ENCODE measurements around the gene GPSM1. TPM values are rescaled to one million over a fixed set of nuclear protein-coding genes. Genes with fewer than 3 reads are reported as not detected.

GPSM1 gene
- total and polyA plus RNA-seq, 7 experiments from 2014 or later = 0.87 to 11.5 (median 8.4) TPM

GRCh38 chr9:136376457-136376856, 49.1 kb downstream of the GPSM1 start:
- H3K4me1 ChIP-seq (ENCODE audit: control insufficient read depth in 2 of 2, insufficient read depth in 2 of 2, low read length in 2 of 2) = no peaks in the 10 kb centered on the region

GRCh38 chr9:136377341-136378169, 50.2 kb downstream of the GPSM1 start:
- no peaks in the 10 kb centered on the region for H3K4me1 ChIP-seq (ENCODE audit: control insufficient read depth in 2 of 2, insufficient read depth in 2 of 2, low read length in 2 of 2)
- Mint-ChIP-seq H3K9me3 (no peaks in the 10 kb centered on the region), H3K27me3 (no peaks in the 10 kb centered on the region), H3K36me3 (no peaks in the 10 kb centered on the region), H3K4me3 (no peak overlapping the region), H3K27ac (no peak overlapping the region), H3K4me1 (peaks cover 0 to 2% (median 0%) of the 10 kb centered on the region in 7 donors)
- ChIA-PET POLR2A (no interaction called here), CTCF (no interaction called here)
- DNase-seq (no peak), ATAC-seq (no peak)
- no peak overlapping the region for H3K27ac ChIP-seq (ENCODE audit: low read depth, low read length)
- H3K4me3 ChIP-seq (ENCODE audit: low read length) = no peak overlapping the region
- intact Hi-C loops (cut with micrococcal nuclease) = no loop called here
- H3K9me3 ChIP-seq (ENCODE audit: control insufficient read depth in 2 of 3, low read length in 3 of 3) = no peaks in the 10 kb centered on the region
- H3K36me3 ChIP-seq (ENCODE audit: control insufficient read depth in 2 of 3, insufficient read depth in 3 of 3, low read length in 3 of 3) = peaks cover 0 to 48% (median 0%) of the 10 kb centered on the region in 3 experiments
- no peaks in the 10 kb centered on the region for H3K27me3 ChIP-seq (ENCODE audit: control insufficient read depth in 2 of 2, insufficient read depth in 2 of 2, low read length in 2 of 2)

More at GRCh38 chr9:136376457-136376856, 49.1 kb downstream of the GPSM1 start:
- Mint-ChIP-seq H3K27me3 (no peaks in the 10 kb centered on the region), H3K4me1 (peaks cover 0 to 2% (median 0%) of the 10 kb centered on the region in 7 donors), H3K27ac (no peak overlapping the region), H3K9me3 (no peaks in the 10 kb centered on the region), H3K4me3 (no peak overlapping the region), H3K36me3 (no peaks in the 10 kb centered on the region)
- Histone ChIP-seq H3K9me3 (ENCODE audit: control insufficient read depth in 2 of 3, low read length in 3 of 3) (no peaks in the 10 kb centered on the region), H3K36me3 (ENCODE audit: control insufficient read depth in 2 of 3, insufficient read depth in 3 of 3, low read length in 3 of 3) (peaks cover 0 to 37% (median 0%) of the 10 kb centered on the region in 3 experiments), H3K4me3 (ENCODE audit: low read length) (no peak overlapping the region), H3K27me3 (ENCODE audit: control insufficient read depth in 2 of 2, insufficient read depth in 2 of 2, low read length in 2 of 2) (no peaks in the 10 kb centered on the region), H3K27ac (ENCODE audit: low read depth, low read length) (no peak overlapping the region)
- POLR2A ChIA-PET = no interaction called here
- ATAC-seq = no peak
- no peak for DNase-seq
- CTCF ChIA-PET = no interaction called here
- intact Hi-C loops (cut with micrococcal nuclease) = no loop called here

DNA sequence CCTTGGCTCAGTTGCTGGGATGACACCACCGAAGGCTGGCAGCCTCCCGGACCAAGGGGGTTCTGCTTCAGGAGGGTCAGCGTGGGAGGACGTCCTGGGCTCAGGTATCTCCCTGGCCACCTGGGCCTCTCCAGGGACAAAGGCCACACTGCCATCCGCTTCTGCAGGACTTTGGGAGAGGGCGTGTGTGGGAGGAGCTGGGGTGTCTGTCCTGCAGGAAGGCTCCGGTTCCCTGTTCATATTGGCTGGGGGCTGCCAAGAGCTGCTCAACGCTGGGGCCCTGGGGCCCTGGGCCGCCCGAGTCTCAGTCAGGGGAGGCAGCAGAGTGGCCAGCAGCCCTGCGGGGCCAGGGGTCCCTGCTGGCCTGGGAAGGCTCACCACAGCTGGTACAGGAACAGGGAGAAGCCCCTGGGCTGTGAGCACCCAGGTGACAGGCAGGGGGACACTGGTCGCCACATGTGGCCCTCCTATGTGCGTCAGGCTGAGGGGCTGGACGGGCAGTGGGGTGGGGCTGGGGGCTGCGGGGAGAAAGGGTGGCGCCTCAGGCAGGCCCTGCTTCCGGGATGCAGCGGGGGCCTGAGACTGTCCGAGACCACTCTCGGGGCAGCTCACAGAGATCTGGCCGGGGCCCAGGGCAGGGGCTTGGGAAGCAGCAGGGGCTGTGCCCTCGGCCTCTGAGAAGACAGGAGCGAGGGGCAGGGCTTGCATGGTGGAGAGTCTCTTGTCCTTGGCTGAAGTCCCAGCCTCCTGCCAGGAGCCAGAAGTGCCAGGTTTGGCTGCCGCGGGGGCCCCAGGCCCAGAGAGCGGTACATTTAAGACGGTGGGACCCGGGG, 51.0 kb downstream of the GPSM1 start:
- no peaks in the 10 kb centered on the region for H3K4me1 ChIP-seq (ENCODE audit: control insufficient read depth in 2 of 2, insufficient read depth in 2 of 2, low read length in 2 of 2)
- no peaks in the 10 kb centered on the region for H3K9me3 Mint-ChIP-seq
- no peak overlapping the region for H3K4me3 ChIP-seq (ENCODE audit: low read length)
- no peak overlapping the region for H3K27ac Mint-ChIP-seq
- no peaks in the 10 kb centered on the region for H3K9me3 ChIP-seq (ENCODE audit: control insufficient read depth in 2 of 3, low read length in 3 of 3)
- intact Hi-C loops (cut with micrococcal nuclease) = no loop called here
- POLR2A ChIA-PET = no interaction called here
- H3K4me3 Mint-ChIP-seq = no peak overlapping the region
- no peak overlapping the region for H3K27ac ChIP-seq (ENCODE audit: low read depth, low read length)
- H3K4me1 Mint-ChIP-seq = peaks cover 0 to 2% (median 0%) of the 10 kb centered on the region in 7 donors
- peaks cover 0 to 57% (median 0%) of the 10 kb centered on the region in 3 experiments for H3K36me3 ChIP-seq (ENCODE audit: control insufficient read depth in 2 of 3, insufficient read depth in 3 of 3, low read length in 3 of 3)
- CTCF ChIA-PET = no interaction called here
- DNase-seq = no peak
- H3K27me3 Mint-ChIP-seq = no peaks in the 10 kb centered on the region
- ATAC-seq = no peak
- H3K27me3 ChIP-seq (ENCODE audit: control insufficient read depth in 2 of 2, insufficient read depth in 2 of 2, low read length in 2 of 2) = no peaks in the 10 kb centered on the region
- H3K36me3 Mint-ChIP-seq = no peaks in the 10 kb centered on the region

- H3K36me3 Mint-ChIP-seq = no peaks in the 10 kb centered on the region
- no peaks in the 10 kb centered on the region for H3K4me1 ChIP-seq (ENCODE audit: control insufficient read depth in 2 of 2, insufficient read depth in 2 of 2, low read length in 2 of 2)
- CTCF ChIA-PET = no interaction called here
Measured at GRCh38 chr9:136379003-136379287, 51.6 kb downstream of the GPSM1 start.

GRCh38 chr9:136379401-136379800, 52.1 kb downstream of the GPSM1 start:
- DNase-seq (no peak), ATAC-seq (no peak)
- H3K9me3 Mint-ChIP-seq = no peaks in the 10 kb centered on the region
- Histone ChIP-seq H3K9me3 (ENCODE audit: control insufficient read depth in 2 of 3, low read length in 3 of 3) (no peaks in the 10 kb centered on the region), H3K4me1 (ENCODE audit: control insufficient read depth in 2 of 2, insufficient read depth in 2 of 2, low read length in 2 of 2) (peaks cover 0 to 3% of the 10 kb centered on the region in 2 donors), H3K27ac (ENCODE audit: low read depth, low read length) (no peak overlapping the region), H3K4me3 (ENCODE audit: low read length) (no peak overlapping the region), H3K36me3 (ENCODE audit: control insufficient read depth in 2 of 3, insufficient read depth in 3 of 3, low read length in 3 of 3) (peaks cover 0 to 67% (median 0%) of the 10 kb centered on the region in 3 experiments), H3K27me3 (ENCODE audit: control insufficient read depth in 2 of 2, insufficient read depth in 2 of 2, low read length in 2 of 2) (no peaks in the 10 kb centered on the region)
- H3K4me3 Mint-ChIP-seq = no peak overlapping the region
- intact Hi-C loops (cut with micrococcal nuclease) = no loop called here
- POLR2A ChIA-PET = no interaction called here
- peaks cover 0 to 7% (median 0%) of the 10 kb centered on the region in 7 donors for H3K4me1 Mint-ChIP-seq
- peaks cover 0 to 2% (median 0%) of the 10 kb centered on the region in 5 donors for H3K36me3 Mint-ChIP-seq
- CTCF ChIA-PET = no interaction called here
- no peak overlapping the region for H3K27ac Mint-ChIP-seq
- H3K27me3 Mint-ChIP-seq = no peaks in the 10 kb centered on the region

More at GRCh38 chr9:136379003-136379287, 51.6 kb downstream of the GPSM1 start:
- Histone ChIP-seq H3K4me3 (ENCODE audit: low read length) (no peak overlapping the region), H3K9me3 (ENCODE audit: control insufficient read depth in 2 of 3, low read length in 3 of 3) (no peaks in the 10 kb centered on the region), H3K36me3 (ENCODE audit: control insufficient read depth in 2 of 3, insufficient read depth in 3 of 3, low read length in 3 of 3) (peaks cover 0 to 62% (median 0%) of the 10 kb centered on the region in 3 experiments), H3K27ac (ENCODE audit: low read depth, low read length) (no peak overlapping the region), H3K27me3 (ENCODE audit: control insufficient read depth in 2 of 2, insufficient read depth in 2 of 2, low read length in 2 of 2) (no peaks in the 10 kb centered on the region)
- Mint-ChIP-seq H3K4me3 (no peak overlapping the region), H3K27ac (no peak overlapping the region), H3K4me1 (peaks cover 0 to 2% (median 0%) of the 10 kb centered on the region in 7 donors), H3K27me3 (no peaks in the 10 kb centered on the region), H3K9me3 (no peaks in the 10 kb centered on the region)
- POLR2A ChIA-PET = no interaction called here
- no peak for DNase-seq
- intact Hi-C loops (cut with micrococcal nuclease) = no loop called here
- no peak for ATAC-seq

DNA sequence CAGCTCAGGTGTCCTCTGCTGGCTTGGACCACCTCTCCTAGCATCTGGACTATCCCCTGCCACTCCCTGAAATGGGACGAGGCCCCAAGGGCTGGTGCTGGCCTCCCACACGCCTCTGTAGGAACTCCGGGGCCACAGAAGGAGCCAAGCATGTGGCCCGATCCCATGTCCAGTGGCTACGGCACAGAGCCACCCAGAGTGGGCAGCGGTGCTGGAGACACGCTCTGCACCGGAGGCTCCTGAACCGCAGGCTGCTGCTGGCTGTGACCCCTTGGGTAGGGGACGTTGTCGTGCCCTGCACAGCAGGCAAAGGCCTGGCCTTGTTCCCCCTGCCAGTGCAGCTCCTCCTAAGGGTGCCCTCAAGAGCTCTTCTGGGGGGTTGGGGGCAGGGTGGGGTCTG, 52.6 kb downstream of the GPSM1 start:
- ATAC-seq (no peak), DNase-seq (no peak)
- ChIA-PET POLR2A (no interaction called here), CTCF (no interaction called here)
- Mint-ChIP-seq H3K4me1 (peaks cover 3 to 11% (median 5%) of the 10 kb centered on the region in 7 donors), H3K36me3 (peaks cover 0 to 5% (median 4%) of the 10 kb centered on the region in 5 donors), H3K9me3 (no peaks in the 10 kb centered on the region), H3K4me3 (no peak overlapping the region), H3K27ac (no peak overlapping the region), H3K27me3 (no peaks in the 10 kb centered on the region)
- Histone ChIP-seq H3K27me3 (ENCODE audit: control insufficient read depth in 2 of 2, insufficient read depth in 2 of 2, low read length in 2 of 2) (no peaks in the 10 kb centered on the region), H3K36me3 (ENCODE audit: control insufficient read depth in 2 of 3, insufficient read depth in 3 of 3, low read length in 3 of 3) (peaks cover 0 to 67% (median 0%) of the 10 kb centered on the region in 3 experiments), H3K9me3 (ENCODE audit: control insufficient read depth in 2 of 3, low read length in 3 of 3) (no peaks in the 10 kb centered on the region), H3K4me1 (ENCODE audit: control insufficient read depth in 2 of 2, insufficient read depth in 2 of 2, low read length in 2 of 2) (peaks cover 3 to 8% of the 10 kb centered on the region in 2 donors), H3K4me3 (ENCODE audit: low read length) (no peak overlapping the region), H3K27ac (ENCODE audit: low read depth, low read length) (no peak overlapping the region)
- intact Hi-C loops (cut with micrococcal nuclease) = no loop called here
